Measurements from ENCODE around the gene VPS37D.
"Not testable (repeated sequence)": the region's sequence is repeated elsewhere in the genome, so short reads cannot be mapped to it uniquely, and the experiment has no call there.

Gene VPS37D

DNA sequence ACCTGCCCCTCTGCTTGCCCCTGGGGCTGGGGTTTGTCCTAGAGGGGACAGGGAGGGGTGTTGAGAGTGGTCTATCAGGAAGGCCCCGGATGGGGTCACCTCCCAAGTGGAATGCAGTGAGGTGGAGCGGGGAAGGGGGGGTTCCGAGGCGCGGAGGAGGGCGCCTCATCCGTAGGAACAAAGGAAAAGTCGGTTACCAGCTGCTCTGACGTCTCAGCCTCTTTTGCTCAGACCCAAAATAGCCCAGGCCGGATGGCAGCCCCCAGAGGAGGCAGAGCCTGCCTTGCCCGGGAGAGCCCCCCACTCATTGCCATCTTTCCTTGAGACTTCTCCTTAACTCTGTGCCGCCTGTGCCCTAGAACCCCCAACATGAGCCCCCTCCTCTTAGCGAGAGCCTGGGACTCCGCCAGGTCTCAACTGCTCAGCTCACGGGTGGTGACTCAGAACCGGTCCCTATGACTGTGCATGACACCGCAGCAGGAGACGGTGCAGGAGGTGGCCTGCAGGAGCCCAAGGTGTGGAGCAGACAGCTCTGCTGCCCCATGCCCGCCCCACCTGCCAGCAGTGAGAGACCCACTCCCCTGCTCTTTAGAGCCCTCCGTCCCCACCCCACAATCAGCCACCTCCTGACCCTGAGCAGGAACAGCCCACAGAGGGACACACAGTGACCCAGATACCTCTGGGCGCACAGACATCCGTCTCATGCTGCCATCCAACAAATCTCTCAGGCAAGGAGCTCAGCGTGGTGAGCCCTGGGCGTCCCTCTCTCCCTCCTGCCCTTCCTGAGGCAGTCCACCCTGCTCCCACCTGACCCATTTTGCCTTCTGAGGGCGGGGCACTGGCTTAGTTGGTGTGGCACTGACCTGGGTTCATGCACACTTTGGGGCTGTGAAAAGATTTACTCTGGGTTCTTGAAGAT is 38.8 kb downstream of the VPS37D start:
- DNase-seq (ENCODE audit: low spot score): no peak

DNA sequence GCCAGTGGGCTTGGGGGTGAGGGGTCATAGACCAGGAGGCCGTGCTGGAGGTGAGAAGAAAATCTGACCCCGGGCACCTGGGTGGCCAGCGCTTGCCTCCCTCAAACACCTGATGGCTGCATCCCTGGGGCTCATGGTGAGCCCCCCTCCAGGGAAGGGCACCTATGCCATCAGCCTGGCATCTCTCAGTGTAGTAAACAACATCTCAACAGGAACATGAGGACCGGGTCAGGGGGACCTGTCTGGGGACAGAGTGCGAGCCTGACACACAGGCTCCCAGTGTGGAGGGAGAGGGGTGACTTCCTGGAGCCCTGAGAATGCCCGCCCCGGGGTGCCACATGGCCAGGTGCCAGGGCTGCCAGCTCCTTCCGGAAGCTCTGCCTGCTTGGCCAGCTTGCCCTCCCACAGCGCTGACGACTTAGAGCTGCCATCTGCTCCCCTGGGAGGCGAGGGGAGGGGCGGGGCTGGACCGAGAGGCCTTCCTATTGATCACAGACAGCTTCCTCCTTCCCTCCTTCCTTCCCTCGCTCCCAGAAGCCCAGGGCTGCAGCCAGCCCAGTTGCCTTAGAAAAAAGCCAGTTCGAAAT is 39.5 kb downstream of the VPS37D start:
- DNase-seq (ENCODE audit: low spot score): peak; percentile 60

DNA sequence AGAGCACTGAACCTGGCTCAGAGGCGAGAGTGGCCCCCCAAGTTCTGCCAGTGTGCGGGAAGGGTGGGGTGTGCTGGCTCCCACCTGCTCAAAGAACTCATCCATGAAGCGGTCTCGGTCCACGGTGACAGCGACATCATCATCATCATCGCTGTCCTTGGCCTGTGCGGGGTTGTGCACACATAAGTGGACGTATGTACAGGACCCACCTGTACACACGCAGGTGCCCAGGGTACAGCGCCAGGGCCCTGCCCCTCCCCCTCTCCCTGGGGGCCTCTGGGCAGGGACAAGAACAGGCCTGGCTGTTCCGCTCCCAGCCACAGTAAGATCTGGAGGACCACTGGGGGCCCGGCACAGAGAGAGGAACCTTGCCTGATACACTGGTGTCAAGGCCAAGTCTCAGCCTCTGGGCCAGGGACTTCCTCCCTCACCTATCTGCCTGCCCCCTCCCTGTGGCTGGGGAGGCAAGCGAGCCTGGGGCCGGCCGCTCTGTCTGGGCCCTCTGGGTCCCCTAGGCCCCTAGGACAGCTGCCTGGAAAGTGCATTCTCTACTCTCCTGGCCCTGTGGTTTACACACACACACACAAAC is 41.4 kb downstream of the VPS37D start:
- DNase-seq (ENCODE audit: low spot score): peak; percentile 59

DNA sequence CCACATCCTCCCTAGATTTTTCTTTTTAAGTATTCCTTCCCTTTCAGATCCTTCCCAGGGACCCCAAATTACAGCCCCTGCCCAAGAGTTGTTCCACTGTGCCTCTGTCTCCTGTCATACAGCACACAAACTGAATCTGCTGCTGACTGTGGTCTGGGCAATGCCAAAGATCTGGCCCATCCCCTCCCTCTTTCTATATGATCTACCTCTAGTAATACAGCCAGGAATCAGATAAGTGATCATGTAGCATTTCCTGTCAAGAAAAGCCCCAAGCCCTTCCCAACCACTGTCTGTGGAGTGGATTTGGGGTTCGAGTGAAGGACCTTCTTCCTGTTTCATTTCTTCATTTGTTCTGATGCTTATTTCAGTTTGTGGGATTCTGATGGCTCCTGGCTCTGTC is 45.1 kb downstream of the VPS37D start:
- DNase-seq (ENCODE audit: low spot score): no peak

DNA sequence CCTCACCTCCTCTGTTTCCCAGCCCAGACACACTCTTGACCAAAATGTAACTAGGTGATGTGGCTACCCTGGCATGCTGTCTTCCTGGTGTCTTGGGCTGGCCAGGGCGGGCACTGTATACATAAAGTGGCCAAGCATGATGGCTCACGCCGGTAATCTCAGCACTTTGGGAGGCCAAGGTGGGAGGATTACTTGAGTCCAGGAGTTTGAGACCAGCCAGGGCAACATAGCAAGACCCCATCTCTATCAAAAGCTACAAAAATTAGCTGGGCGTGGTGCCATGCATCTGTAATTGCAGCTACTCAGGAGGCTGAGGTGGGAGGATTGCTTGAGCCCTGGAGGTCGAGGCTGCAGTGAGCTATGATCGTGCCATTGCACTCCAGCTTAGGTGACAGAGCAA is 45.7 kb downstream of the VPS37D start:
- DNase-seq (ENCODE audit: low spot score): not testable (repeated sequence)

DNA sequence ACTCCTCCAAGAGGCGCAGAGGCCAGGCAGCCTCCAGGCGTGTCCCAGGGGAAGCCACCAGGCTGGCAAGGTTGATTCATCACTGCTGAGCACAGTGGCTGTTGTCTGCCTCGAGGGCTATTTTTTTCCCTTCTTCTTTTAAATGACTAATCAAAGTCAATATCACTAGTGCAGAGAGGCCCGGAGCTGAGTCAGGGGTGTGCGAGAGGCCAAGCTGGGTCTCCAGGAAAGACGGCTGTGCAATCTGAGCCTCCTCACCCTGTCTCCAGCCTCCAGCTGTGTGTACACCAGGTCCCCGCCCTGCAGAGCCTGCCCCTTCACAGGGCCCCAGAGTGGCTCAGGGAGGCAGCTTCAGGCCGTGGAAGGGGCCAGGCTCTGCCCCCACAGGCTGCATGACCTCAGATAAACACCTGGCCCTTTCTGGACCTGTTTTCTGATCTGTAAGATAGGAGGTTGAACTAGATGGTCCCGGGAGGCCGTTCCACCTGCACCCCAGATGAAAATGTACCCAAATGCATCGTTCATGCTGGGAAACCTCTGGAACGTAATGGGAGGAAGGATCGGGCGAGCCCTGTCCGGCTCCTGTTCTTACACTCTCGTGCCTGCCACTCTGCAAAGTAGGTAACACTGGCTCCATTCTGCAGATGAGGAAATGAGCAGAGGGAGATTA is 48.2 kb downstream of the VPS37D start:
- DNase-seq (ENCODE audit: low spot score): no peak

DNA sequence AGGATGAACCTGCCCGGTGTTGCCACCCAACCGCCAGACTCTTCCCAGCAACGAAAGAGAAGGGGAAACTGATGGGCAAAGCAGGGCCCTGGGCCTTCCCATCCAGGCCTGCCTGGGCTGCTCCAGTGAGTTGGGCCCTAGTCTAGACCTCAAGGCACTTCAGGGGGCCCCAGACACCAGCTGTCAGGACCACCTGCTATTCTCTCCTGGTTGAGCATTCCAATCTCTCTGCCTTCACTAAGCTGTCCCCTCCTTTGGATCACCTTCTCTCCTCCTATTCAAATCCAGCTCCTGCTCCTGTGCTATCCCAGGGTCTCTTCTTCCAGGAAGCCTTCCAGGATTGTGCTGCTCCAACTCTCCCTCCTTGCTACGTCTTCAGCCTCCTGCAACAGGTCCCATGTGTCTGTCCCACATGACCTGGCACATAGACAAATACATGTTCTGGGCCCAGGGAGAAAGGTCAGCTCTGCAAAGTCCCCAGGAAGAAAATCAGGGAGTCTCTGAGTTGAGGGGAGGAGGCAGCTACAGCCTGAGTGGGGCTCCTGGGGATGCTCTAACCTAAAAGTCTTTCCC is 48.8 kb downstream of the VPS37D start:
- no peak for DNase-seq (ENCODE audit: low spot score)

DNA sequence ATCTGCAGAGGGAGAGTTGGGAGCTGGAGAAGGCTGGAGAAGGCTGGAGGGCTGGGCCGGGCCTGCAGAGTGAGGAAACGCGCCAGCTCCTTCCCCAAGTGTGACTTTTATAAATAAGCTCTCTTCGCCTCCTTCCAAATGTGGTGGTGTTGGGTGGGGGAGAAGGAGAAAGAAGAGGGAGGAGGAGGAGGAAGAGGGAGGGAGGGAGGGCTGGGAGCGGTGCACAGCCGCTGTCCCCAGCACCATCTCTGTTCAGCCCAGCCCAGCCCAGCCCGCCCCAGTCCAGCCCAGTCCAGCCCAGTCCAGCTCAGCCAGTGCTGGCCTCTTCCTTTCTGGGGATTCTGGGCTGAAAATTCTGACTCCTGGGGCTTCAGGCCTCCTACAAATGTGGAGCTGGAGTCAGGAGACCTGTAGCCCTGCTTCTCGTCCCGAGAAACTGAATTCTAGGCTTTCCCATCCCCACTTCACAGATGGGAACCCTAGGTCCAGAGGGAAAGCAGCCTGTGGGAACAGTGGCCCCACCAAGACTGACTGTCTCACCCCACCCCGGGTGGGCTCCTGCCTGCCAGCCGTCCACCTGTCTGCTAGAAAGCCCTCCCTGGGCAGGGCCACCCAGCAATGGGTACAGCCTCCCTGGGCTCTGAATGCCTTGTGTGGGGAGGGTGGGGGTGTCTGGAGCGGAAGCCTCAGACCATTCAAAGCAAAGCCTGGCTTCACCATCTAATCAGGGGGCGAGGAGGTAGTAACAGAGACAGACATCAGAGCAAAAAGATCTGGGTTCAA is 49.6 kb downstream of the VPS37D start:
- DNase-seq (ENCODE audit: low spot score): no peak

DNA sequence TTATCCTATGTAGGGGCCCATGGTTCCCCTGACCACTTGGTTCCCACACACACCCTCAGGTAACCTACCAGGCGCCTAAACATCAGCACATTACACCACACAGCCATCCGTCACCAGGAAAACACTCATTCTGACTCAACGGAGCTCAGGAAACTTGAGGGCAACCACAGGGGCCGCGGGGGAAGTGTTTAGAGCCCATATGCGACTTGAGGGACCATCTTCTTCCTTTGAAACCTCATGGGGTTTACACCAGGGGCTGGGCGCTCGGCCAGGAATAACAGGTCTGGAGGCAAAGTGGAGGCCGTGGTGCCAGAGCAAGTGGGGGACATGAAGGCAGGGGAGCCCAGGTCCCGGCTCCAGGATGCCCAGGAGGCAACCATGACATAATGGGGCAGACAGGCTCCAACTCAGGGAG is 50.4 kb downstream of the VPS37D start:
- no peak for DNase-seq (ENCODE audit: low spot score)

DNA sequence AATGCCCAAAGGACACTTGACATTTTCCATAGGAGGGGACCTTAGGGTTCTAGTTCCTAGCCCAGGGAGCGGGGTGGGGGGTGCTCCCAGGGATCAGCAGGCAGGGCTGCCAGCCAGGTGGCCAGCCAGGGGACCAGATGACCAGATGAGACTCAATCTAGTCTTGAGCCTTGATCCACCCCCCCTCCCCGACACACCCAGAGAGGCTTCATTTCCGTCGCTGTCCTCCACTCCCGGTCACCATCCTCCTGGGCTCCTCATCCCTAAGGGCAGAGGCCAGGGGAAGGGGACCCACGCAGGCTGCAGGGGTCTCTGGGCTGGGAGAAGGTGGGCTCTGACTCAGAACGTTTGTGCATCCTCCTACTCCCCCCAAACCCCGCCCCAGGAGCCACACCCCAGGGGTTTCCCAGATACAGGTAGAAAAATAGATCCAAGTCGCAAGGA is 50.8 kb downstream of the VPS37D start:
- DNase-seq (ENCODE audit: low spot score): no peak

DNA sequence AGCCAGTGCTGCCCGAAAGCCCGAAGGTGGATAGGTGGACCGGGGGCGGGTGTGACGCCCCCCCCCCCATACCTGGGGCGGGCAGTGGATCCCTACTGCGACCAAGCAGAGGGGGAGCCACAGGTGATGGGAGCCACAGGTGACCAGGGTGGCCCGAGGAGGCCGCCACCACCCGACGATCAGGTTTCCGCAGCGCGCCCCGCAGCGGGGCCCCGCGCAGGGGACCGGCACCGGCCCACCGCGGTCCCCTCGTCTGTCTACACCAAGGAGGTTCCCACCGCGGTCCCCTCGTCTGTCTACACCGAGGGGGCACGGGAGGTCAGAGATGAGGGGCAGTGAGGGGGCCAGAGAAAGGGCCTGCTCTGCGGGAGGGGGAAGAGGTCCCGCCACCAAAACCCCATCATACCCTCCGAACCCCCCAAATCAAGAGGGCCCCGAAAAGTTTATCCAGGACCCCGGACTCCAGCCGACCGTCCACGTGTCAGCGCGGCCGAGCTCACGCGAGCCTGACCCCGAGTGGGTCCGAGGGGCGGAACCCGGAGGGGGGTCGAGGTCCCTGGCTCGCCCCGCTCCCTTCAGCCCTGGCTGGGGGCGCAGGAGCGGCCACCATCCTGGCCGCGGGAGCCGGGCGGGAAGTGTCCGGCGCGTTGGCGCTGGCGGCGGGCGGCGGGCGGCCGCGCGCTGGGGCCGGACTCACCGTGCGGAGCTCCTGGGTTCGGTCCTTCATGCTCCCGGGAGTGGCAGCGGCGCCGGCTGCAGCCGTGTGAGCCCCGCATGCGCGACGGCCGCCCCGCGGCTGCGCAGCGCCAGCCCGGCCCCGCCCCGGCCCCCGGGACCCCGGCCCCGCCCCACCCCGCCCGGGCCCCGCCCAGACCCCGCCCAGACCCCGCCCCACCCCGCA is 51.5 kb downstream of the VPS37D start, which contains the start of gene STX1A:
Gene STX1A (minus strand): TSS at position 765 of the 901 bp plus-strand sequence. CDS start 38 bp downstream, at position 727.
- DNase-seq (ENCODE audit: low spot score): no peak

DNA sequence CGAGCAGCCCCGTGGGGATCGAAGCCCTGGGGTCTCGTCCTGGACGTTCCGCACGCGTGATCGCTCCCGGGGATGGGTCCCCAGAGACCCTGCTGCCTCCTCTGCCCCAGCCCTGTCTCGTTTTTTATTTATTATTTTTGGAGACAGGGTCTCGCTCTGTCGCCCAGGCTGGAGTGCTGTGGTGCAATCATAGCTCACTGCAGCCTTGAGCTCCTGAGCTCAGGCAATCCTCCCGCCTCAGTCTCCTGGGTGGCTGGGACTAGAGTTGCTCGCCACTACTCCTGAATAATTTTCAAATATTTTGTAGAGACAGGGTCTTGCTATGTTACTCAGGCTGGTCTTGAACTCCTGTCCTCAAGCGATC is 52.2 kb downstream of the VPS37D start:
- no peak for DNase-seq (ENCODE audit: low spot score)

DNA sequence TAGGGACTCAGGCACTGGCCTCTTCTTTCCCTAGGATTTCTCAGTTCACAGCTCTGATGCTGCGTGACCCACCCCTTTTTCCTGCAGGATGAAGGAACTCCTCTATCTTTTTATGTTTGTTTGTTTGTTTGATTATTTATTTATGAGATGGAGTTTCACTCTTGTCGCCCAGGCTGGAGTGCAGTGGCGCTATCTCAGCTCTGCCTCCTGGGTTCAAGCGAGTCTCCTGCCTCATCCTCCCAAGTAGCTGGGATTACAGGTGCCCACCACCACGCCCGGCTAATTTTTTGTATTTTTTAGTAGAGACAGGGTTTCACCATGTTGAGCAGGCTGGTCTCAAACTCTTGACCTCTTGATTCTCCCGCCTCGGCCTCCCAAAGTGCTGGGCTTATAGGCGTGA is 52.8 kb downstream of the VPS37D start:
- not testable (repeated sequence) for DNase-seq (ENCODE audit: low spot score)

DNA sequence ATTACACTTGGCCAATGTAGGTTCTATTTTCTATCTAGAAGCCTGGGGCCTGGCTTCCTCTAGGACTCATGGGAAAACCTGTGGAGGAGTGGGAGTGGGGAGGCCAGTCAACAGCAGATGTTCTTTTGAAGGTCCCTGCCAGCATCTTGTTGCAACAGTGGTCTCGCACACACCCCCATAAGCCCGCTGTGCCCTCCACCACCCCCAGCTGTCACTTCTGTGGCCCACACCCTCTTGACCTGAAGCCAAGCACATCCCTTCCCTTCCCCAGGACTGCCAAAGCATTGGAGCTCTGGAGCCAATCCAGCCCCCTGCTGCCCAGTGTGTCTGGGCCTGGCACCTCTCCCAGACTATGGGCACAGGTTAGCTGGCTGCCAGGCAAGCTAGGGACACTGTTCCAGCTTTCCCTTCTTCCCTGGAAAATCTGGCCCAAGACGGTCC is 53.8 kb downstream of the VPS37D start:
- DNase-seq (ENCODE audit: low spot score): no peak

Measured in left forelimb (tissue), 1 donor.